Mammary epithelial cell (primary cell): ENCODE measurements around the gene SLC38A1.

Source experiments
- CTCF ChIP-seq, 2 donors: IDR thresholded peaks in 1 of 2; conservative IDR thresholded peaks in 1 of 2; 2 replicates each; pipeline ENCODE4 v1.5.1; 2011 to 2012; ENCODE audit warnings: inconsistent platforms in 2 of 2, low read length in 2 of 2, mild to moderate bottlenecking in 2 of 2, control low read depth in 1 of 2, low read depth in 1 of 2; ENCODE audit not compliant: insufficient read depth in 1 of 2; ENCODE audit errors: extremely low read depth in 1 of 2
- EZH2 ChIP-seq: IDR thresholded peaks from 2 replicates; pipeline ENCODE4 v1.6.1; 2012; ENCODE audit warnings: low read length, inconsistent platforms, borderline replicate concordance

GRCh38 chr12:46158501-46158900 lies 110.3 kb downstream of the SLC38A1 start:
- no peak for TF ChIP-seq CTCF (conservative IDR thresholded peaks at IDR 0.05 in 1 of 2, IDR thresholded peaks at IDR 0.05 in 1 of 2; ENCODE audit: extremely low read depth in 1 of 2, insufficient read depth in 1 of 2, low read depth in 1 of 2, low read length in 2 of 2)
- no peak for TF ChIP-seq EZH2
